HG02610 (cell line): ENCODE data around the gene GCNT2.
"Not testable (repeated sequence)": the region's sequence is repeated elsewhere in the genome, so short reads cannot be mapped to it uniquely, and the experiment has no call there.

Experiments
- ATAC-seq: cut with Tn5 transposase; IDR thresholded peaks from one replicate; pipeline ENCODE4 v1.9.1; 2021; ENCODE audit warnings: mild to moderate bottlenecking, moderate library complexity; ENCODE audit not compliant: unreplicated experiment

Gene GCNT2

GRCh38 chr6:10577112-10577511, 56.0 kb downstream of the GCNT2 start:
- no peak for ATAC-seq

GRCh38 chr6:10578723-10579122, 57.6 kb downstream of the GCNT2 start:
- no peak for ATAC-seq

- ATAC-seq = no peak
Measured at GRCh38 chr6:10579803-10580202, 58.7 kb downstream of the GCNT2 start.

GRCh38 chr6:10580570-10580969, 59.4 kb downstream of the GCNT2 start:
- ATAC-seq = no peak

GRCh38 chr6:10581402-10581801, 60.3 kb downstream of the GCNT2 start:
- ATAC-seq = not testable (repeated sequence)

- no peak for ATAC-seq
Measured at GRCh38 chr6:10582774-10583508, 61.8 kb downstream of the GCNT2 start.

- ATAC-seq = no peak
Measured at GRCh38 chr6:10583509-10583901, 62.4 kb downstream of the GCNT2 start.

GRCh38 chr6:10584607-10585006, 63.5 kb downstream of the GCNT2 start:
- no peak for ATAC-seq

- ATAC-seq = no peak
Measured at GRCh38 chr6:10585209-10585845, 64.2 kb downstream of the GCNT2 start.

GRCh38 chr6:10586302-10586701, 65.2 kb downstream of the GCNT2 start:
- ATAC-seq = no peak

- ATAC-seq = no peak
Measured at GRCh38 chr6:10587656-10588406, 66.7 kb downstream of the GCNT2 start.

- no peak for ATAC-seq
Measured at GRCh38 chr6:10588562-10589428, 67.6 kb downstream of the GCNT2 start.

- ATAC-seq = no peak
Measured at GRCh38 chr6:10589429-10589727, 68.2 kb downstream of the GCNT2 start.

- ATAC-seq = no peak
Measured at GRCh38 chr6:10589983-10590382, 68.8 kb downstream of the GCNT2 start.

GRCh38 chr6:10591422-10592160, 70.4 kb downstream of the GCNT2 start:
- no peak for ATAC-seq

GRCh38 chr6:10595731-10596664, 74.8 kb downstream of the GCNT2 start:
- ATAC-seq = no peak

GRCh38 chr6:10597499-10598001, 76.4 kb downstream of the GCNT2 start:
- no peak for ATAC-seq

GRCh38 chr6:10598084-10598960, 77.2 kb downstream of the GCNT2 start:
- no peak for ATAC-seq
